GM12892 (cell line): ENCODE results near the gene ELL2.
A peak's percentile ranks its signal among the peaks of the same experiment; 100 is the strongest.
"Not testable (repeated sequence)": the region's sequence is repeated elsewhere in the genome, so short reads cannot be mapped to it uniquely, and the experiment has no call there.

ENCODE experiments used
- DNase-seq: peaks from one replicate; pipeline ENCODE4 v3.0.0; 2011; ENCODE audit not compliant: insufficient read length
- FAIRE-seq: peaks from 2 replicates; lab custom pipeline; 2011; peaks lifted over from hg19 to GRCh38; lab: Jason Lieb, UNC
- POLR2A ChIP-seq: IDR thresholded peaks from 2 replicates; pipeline ENCODE4 v1.6.1; 2011; ENCODE audit warnings: low read depth, low read length, control low read depth
- POLR2AphosphoS5 ChIP-seq: IDR thresholded peaks from 2 replicates; pipeline ENCODE4 v1.6.1; 2011; ENCODE audit warnings: low read depth, low read length, control low read depth
- TAF1 ChIP-seq: IDR thresholded peaks from 2 replicates; pipeline ENCODE4 v1.6.1; 2011; ENCODE audit warnings: low read depth, mild to moderate bottlenecking, control low read depth, low read length, borderline replicate concordance

The ELL2 gene

GRCh38 chr5:95880081-95880926, 81.3 kb downstream of the ELL2 start:
- FAIRE-seq: no peak
- DNase-seq: no peak

DNA sequence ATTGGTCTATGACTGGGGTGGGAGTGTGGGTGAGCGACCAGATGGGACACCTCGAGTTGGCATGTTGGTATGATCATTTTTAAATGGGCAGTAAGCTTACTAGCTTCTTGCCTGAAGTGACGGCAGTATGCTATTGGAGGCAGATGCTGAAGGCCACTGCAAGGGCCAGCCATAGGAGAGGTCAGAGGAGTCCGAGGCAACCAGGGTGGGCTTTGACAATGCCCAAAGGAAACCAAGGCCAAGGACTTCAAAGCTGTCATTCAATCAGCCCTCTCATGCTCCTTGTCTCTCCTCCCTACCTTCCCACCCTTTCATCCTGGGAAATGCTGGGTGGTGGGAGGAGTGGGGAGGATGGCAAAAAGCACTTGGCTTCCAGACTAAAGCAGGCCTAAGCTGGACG, 82.0 kb downstream of the ELL2 start:
- FAIRE-seq (no peak), DNase-seq (no peak)
- no peak for TF ChIP-seq POLR2AphosphoS5

More at GRCh38 chr5:95880081-95880926, 81.3 kb downstream of the ELL2 start:
- TF ChIP-seq POLR2A: no peak
- no peak for TF ChIP-seq POLR2AphosphoS5
- no peak for TF ChIP-seq TAF1

GRCh38 chr5:95878417-95879323, 83.0 kb downstream of the ELL2 start:
- DNase-seq: no peak
- peak; percentile 67 for FAIRE-seq

GRCh38 chr5:95876782-95877181, 84.9 kb downstream of the ELL2 start:
- TF ChIP-seq POLR2A: no peak
- TF ChIP-seq POLR2AphosphoS5: no peak
- no peak for TF ChIP-seq TAF1
- FAIRE-seq: no peak
- DNase-seq: no peak

More at GRCh38 chr5:95878417-95879323, 83.0 kb downstream of the ELL2 start:
- no peak for TF ChIP-seq TAF1
- no peak for TF ChIP-seq POLR2AphosphoS5
- no peak for TF ChIP-seq POLR2A

- FAIRE-seq: no peak
- DNase-seq: no peak
- TF ChIP-seq TAF1 (no peak), POLR2A (no peak), POLR2AphosphoS5 (no peak)
These were observed 87.4 kb downstream of the ELL2 start for GRCh38 chr5:95874246-95874645.

DNA sequence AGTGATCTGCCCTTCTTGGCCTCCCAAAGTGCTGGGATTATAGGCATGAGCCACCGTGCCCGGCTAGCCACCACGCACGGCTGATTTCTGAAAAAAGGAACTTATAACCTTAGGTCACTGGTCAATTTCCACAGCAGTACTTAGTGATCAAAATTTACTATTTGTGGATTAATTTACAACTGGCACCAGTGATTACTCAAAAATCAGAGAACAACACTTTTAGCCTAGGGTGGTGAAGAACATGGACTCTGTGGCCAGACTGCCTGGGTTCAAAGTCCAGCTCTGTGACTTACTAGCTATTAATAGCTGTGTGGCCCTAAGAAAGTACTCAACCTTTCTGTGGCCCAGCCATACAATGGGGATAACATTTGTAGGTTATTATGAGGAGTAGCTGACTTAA, 88.3 kb downstream of the ELL2 start:
- no peak for FAIRE-seq
- no peak for TF ChIP-seq POLR2A
- TF ChIP-seq POLR2AphosphoS5: no peak
- no peak for TF ChIP-seq TAF1

GRCh38 chr5:95872346-95873268, 89.0 kb downstream of the ELL2 start:
- TF ChIP-seq POLR2A: no peak
- no peak for TF ChIP-seq POLR2AphosphoS5
- TF ChIP-seq TAF1: no peak
- FAIRE-seq (no peak), DNase-seq (no peak)

More for the DNA sequence above, 88.3 kb downstream of the ELL2 start:
- DNase-seq: no peak

GRCh38 chr5:95871146-95871806, 90.4 kb downstream of the ELL2 start:
- DNase-seq (no peak), FAIRE-seq (peak; percentile 21)
- no peak for TF ChIP-seq POLR2A
- TF ChIP-seq TAF1: no peak
- no peak for TF ChIP-seq POLR2AphosphoS5

DNA sequence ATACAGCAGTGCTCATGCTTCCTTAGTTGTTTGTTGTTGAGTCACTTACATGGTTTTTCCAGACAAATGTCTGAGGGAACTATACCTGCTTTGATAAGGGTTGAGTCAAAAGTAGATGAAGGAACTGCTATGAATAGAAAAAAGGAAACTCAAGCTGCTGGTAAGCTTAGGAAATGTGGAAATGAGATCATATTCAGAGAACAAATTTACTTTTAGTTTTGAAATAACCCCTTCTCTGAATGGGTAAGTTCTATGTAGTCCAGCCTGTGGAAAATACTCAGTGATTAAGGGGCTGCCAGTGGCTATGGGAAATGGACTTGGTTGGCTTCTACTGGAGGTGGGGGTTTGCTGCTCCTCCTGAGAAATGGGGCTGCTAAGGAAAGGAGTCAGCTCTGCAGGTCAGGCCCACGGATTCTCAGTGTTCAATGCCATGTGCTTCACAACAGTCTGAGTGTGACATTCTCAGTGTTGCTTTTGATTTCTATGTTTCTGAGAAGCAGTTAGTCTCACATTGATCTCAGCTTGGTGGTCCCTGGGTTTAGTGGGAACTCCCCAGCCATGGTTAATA, 91.5 kb downstream of the ELL2 start:
- FAIRE-seq: peak; percentile 65
- TF ChIP-seq POLR2AphosphoS5 (0 out of 2 replicates have a peak, but pooled peaks have one; percentile 29), TAF1 (no peak), POLR2A (peak; percentile 60)
- no peak for DNase-seq

GRCh38 chr5:95869173-95869855, 92.3 kb downstream of the ELL2 start:
- not testable (repeated sequence) for DNase-seq
- peak; percentile 65 for FAIRE-seq
